Activated CD4-positive, alpha-beta memory T cell treated with anti-CD3 and anti-CD28 coated beads for 36 hours (primary cell): ENCODE data around the gene CCR6. TPM values are rescaled to one million over a fixed set of nuclear protein-coding genes. Genes with fewer than 3 reads are reported as not detected.
"Not testable (repeated sequence)": the region's sequence is repeated elsewhere in the genome, so short reads cannot be mapped to it uniquely, and the experiment has no call there.

Experiments
- CTCF ChIA-PET: fragments of 350-600 bp; sonication (Branson Sonifier 250); formaldehyde crosslinking; loops from one replicate; lab custom pipeline; 2021; ENCODE audit warnings: antibody characterized with exemption, inconsistent platforms; lab: Charles Lee
- POLR2A ChIA-PET: fragments of 350-600 bp; sonication (Branson Sonifier 250); formaldehyde crosslinking; loops from one replicate; lab custom pipeline; 2021; ENCODE audit warnings: antibody characterized with exemption; lab: Charles Lee
- DNase-seq: peaks from one replicate; pipeline ENCODE4 v3.0.0-alpha.2; 2020
- H3K27ac Mint-ChIP-seq: one replicate; pipeline ENCODE4 v1.8.0; 2021; ENCODE audit warnings: mixed read lengths
- H3K27me3 Mint-ChIP-seq: one replicate; pipeline ENCODE4 v1.8.0; 2021; ENCODE audit warnings: mixed read lengths
- H3K36me3 Mint-ChIP-seq: one replicate; pipeline ENCODE4 v1.8.0; 2021; ENCODE audit warnings: mixed read lengths
- H3K4me1 Mint-ChIP-seq: one replicate; pipeline ENCODE4 v1.8.0; 2021; ENCODE audit warnings: low read depth, mixed read lengths
- H3K4me3 Mint-ChIP-seq: one replicate; pipeline ENCODE4 v1.8.0; 2021; ENCODE audit warnings: mild to moderate bottlenecking, mixed read lengths
- H3K9me3 Mint-ChIP-seq: one replicate; pipeline ENCODE4 v1.8.0; 2021; ENCODE audit warnings: mixed read lengths
- intact Hi-C: fragments of 100-400 bp; cut with micrococcal nuclease; formaldehyde crosslinking; loops from one replicate; pipeline ENCODE4 v1.15.1; 2023
- total RNA-seq, 2 experiments: library from RNA; stranded (reverse); gene quantifications; one replicate each; pipeline ENCODE4 v1.2.3, GENCODE V29; 2021

CCR6 gene
- total RNA-seq, 2 experiments from 2014 or later, result 5.1 to 7.4 TPM

- POLR2A ChIA-PET, H3K4me1 Mint-ChIP-seq, H3K27me3 Mint-ChIP-seq, H3K4me3 Mint-ChIP-seq, H3K27ac Mint-ChIP-seq, CTCF ChIA-PET, DNase-seq, intact Hi-C loops, H3K9me3 Mint-ChIP-seq, H3K36me3 Mint-ChIP-seq: not testable (repeated sequence)
These were observed 58.5 kb downstream of the CCR6 start for GRCh38 chr6:167181351-167181750.

GRCh38 chr6:167182913-167183314 lies 60.0 kb downstream of the CCR6 start:
- H3K4me1 Mint-ChIP-seq, CTCF ChIA-PET, H3K36me3 Mint-ChIP-seq, H3K9me3 Mint-ChIP-seq, POLR2A ChIA-PET, H3K27me3 Mint-ChIP-seq, DNase-seq, intact Hi-C loops, H3K27ac Mint-ChIP-seq, H3K4me3 Mint-ChIP-seq: not testable (repeated sequence)

- H3K27me3 Mint-ChIP-seq, H3K27ac Mint-ChIP-seq, H3K36me3 Mint-ChIP-seq, H3K4me1 Mint-ChIP-seq, CTCF ChIA-PET, intact Hi-C loops, H3K4me3 Mint-ChIP-seq, DNase-seq, H3K9me3 Mint-ChIP-seq, POLR2A ChIA-PET: not testable (repeated sequence)
These were observed 62.2 kb downstream of the CCR6 start for GRCh38 chr6:167185101-167185500.

GRCh38 chr6:167187275-167187674 lies 64.4 kb downstream of the CCR6 start:
- H3K27me3 Mint-ChIP-seq, DNase-seq, POLR2A ChIA-PET, H3K4me3 Mint-ChIP-seq, H3K9me3 Mint-ChIP-seq, H3K36me3 Mint-ChIP-seq, H3K27ac Mint-ChIP-seq, CTCF ChIA-PET, intact Hi-C loops, H3K4me1 Mint-ChIP-seq: not testable (repeated sequence)

Other genes with a start within 250 kb of the CCR6 start
- gene RNASET2, start 166.5 kb upstream of the CCR6 start, total RNA-seq, result 10 to 100 TPM; 62.5 to 66.1 TPM
- 10 to 100 TPM; 19.5 to 21.3 TPM for gene CEP43, start 123.7 kb upstream of the CCR6 start, total RNA-seq
- not detected for gene GPR31, start 34.9 kb downstream of the CCR6 start, total RNA-seq
- gene UNC93A, start 168.2 kb downstream of the CCR6 start, total RNA-seq, result not detected
- not detected for gene TTLL2, start 202.0 kb downstream of the CCR6 start, total RNA-seq